Measurements from ENCODE around the gene NEDD9.

Gene NEDD9

DNA sequence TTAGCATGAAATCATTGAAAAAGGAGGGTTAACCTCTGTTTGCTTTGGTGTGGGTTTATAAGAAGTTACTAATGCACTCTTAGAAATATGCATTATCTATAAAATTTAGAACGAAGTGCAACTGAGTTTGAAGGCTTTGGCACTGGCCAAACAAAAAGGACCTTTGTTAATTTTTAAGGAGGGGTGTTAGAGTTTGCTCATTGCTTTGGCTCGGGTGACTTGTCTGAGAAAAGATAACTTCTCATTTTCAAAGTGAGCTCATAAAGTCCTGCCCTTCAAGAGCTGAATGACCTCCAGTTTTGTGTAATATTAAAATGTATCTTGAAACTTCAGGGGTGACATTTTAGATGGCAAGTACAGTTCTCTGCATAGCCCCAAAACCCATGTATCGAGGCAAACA is 25.9 kb downstream of the NEDD9 start:
- Histone ChIP-seq H3K4me1 (ENCODE audit: insufficient read depth, low read length) (peaks cover 45% of the 10 kb centered on the region), H3K4me3 (ENCODE audit: low read length) (no peak overlapping the region), H3K27me3 (ENCODE audit: insufficient read depth, low read length) (no peaks in the 10 kb centered on the region), H3K9me3 (ENCODE audit: insufficient read depth, low read depth, low read length) (no peaks in the 10 kb centered on the region), H3K9ac (ENCODE audit: low read depth, low read length) (no peak overlapping the region), H3K27ac (ENCODE audit: low read depth, low read length) (no peak overlapping the region), H3K36me3 (ENCODE audit: insufficient read depth, low read length) (peaks cover 13% of the 10 kb centered on the region; the same call in 1 of the 2 replicates)
- WGBS: 89% methylated on average over 2 of the region's 3 CpGs

DNA sequence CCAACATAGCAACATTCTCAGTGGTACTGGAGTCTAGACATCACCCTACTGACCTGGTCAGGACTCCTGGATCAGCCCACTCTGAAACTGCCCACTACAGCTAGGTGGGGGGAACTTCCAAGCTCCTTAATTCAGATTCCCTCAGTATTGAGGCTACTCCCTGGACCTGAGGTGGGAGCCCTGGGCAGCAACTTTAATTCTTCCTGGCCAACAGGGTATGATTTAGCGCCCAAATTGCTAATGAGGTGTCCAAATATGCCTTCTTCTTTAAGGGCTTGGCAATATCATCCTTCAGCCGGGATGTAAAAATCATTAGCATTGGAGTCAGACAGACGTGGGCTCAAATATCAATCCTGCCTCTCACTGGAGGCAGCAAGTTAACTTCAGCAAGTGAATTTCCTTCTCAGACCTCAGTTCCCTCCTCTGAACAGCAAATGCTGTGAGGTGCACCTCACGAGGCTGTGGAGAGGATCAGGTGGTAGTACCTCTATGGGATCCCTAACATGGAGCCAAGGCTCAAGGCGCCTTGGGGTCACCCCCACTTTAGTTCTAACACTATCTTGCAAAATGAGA is 27.6 kb downstream of the NEDD9 start:
- peaks cover 25% of the 10 kb centered on the region; the same call in 1 of the 2 replicates for H3K36me3 ChIP-seq (ENCODE audit: insufficient read depth, low read length)
- 93% methylated on average over 5 of the region's 5 CpGs for WGBS
- H3K4me1 ChIP-seq (ENCODE audit: insufficient read depth, low read length): peaks cover 30% of the 10 kb centered on the region
- no peak overlapping the region for H3K27ac ChIP-seq (ENCODE audit: low read depth, low read length)
- H3K9ac ChIP-seq (ENCODE audit: low read depth, low read length): no peak overlapping the region
- no peaks in the 10 kb centered on the region for H3K27me3 ChIP-seq (ENCODE audit: insufficient read depth, low read length)
- no peak overlapping the region for H3K4me3 ChIP-seq (ENCODE audit: low read length)
- H3K9me3 ChIP-seq (ENCODE audit: insufficient read depth, low read depth, low read length): no peaks in the 10 kb centered on the region

DNA sequence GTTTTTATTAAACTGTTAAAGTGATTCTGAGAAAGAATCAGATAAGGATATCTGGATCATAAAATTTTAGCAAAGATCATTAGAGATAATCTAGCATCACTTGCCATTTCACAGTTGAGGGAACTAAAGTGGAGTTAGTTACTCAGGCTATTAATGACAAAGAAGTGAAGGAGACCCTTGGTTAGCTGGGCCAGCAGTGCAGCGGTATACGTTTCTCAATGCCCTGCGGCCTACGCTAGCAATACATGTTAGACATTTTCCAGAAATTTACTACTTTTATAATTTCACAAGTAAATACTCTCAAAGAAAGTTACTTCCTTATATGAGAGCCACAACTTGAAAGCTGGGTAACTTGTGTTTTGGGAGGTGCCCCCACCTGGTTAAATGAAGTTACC is 28.5 kb downstream of the NEDD9 start:
- 97% methylated on average over 4 of the region's 4 CpGs for WGBS
- Histone ChIP-seq H3K4me1 (ENCODE audit: insufficient read depth, low read length) (peaks cover 29% of the 10 kb centered on the region), H3K4me3 (ENCODE audit: low read length) (no peak overlapping the region), H3K9ac (ENCODE audit: low read depth, low read length) (no peak overlapping the region), H3K36me3 (ENCODE audit: insufficient read depth, low read length) (peaks cover 23% of the 10 kb centered on the region; the same call in 1 of the 2 replicates), H3K9me3 (ENCODE audit: insufficient read depth, low read depth, low read length) (no peaks in the 10 kb centered on the region), H3K27ac (ENCODE audit: low read depth, low read length) (no peak overlapping the region), H3K27me3 (ENCODE audit: insufficient read depth, low read length) (no peaks in the 10 kb centered on the region)

DNA sequence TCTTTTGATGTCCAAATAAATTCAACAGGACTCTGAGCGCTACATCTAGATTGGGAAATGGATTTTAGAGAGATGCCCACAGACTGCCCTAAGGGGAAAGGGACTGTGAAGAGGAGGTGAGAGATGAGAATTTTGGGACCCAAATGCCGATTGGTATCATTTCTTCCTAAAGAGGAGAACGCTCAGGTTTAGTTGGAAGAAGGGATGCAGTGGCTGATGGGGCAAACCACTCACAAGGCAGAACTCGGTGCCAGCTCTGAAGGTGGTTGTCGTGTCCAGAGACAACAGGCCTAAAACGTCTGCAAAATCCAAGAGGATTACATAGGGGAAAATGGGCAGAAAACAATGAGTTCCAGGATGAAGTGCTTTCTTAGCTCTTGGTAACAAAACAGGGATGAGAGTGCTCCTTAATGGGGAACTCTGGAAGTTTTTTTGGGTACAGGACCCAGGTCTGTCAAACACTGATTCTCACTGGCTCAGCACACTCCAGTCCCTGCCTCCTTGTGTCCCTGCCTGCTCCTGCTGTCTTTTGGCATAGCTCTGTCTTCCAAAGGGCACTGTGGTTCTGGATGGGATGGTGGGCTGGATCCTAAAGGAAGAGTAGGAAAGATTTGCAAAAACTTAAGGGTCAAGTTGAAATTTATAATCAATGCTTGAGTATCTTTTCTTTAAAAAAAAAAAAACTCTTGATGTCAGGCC is 29.0 kb downstream of the NEDD9 start:
- H3K27ac ChIP-seq (ENCODE audit: low read depth, low read length): peak overlapping the region; percentile 28; the same call in 1 of the 2 replicates
- WGBS: 84% methylated on average over 6 of the region's 6 CpGs
- no peaks in the 10 kb centered on the region for H3K27me3 ChIP-seq (ENCODE audit: insufficient read depth, low read length)
- H3K36me3 ChIP-seq (ENCODE audit: insufficient read depth, low read length): peaks cover 25% of the 10 kb centered on the region; the same call in 1 of the 2 replicates
- peaks cover 27% of the 10 kb centered on the region for H3K4me1 ChIP-seq (ENCODE audit: insufficient read depth, low read length)
- H3K4me3 ChIP-seq (ENCODE audit: low read length): no peak overlapping the region
- H3K9ac ChIP-seq (ENCODE audit: low read depth, low read length): no peak overlapping the region
- no peaks in the 10 kb centered on the region for H3K9me3 ChIP-seq (ENCODE audit: insufficient read depth, low read depth, low read length)

DNA sequence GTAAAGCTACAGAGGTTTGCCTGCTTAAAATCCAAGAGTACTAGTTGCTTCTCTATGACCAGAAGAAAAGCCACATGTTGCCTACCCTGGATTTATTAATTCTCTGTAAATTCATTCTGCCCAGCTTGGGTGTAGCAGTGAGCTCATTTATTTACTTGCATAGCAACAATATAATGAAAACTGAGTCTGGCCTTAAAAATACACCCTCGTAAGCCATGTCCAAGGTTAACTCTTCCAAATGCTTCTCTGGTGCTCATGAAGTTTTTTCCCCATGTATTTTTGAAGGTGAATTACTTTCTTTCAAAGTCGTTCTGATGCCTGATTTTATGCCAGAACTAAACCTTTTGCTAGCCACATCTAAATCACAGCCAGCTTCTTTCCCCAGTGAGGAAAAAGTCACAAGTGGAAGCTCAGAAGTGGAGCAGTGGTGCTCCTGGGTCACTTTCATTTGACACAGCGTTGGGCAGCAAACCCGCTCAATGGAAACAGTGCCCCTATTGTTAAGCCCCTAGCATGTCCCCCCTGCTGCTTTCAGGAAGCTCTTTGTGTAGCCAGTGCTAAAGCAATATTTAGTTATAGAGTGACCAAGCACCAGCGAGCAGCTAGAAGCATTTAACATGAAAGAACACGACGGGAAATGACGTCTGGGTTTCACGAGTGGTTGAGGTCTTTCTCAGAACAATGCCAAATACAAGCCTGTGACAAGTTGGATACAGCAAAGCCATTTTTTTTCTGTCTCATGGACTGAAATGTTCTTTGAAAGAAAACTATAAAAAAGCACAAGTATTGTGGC is 29.8 kb downstream of the NEDD9 start:
- Histone ChIP-seq H3K4me1 (ENCODE audit: insufficient read depth, low read length) (peaks cover 28% of the 10 kb centered on the region), H3K27ac (ENCODE audit: low read depth, low read length) (peak overlapping the region; percentile 28; the same call in 1 of the 2 replicates)

DNA sequence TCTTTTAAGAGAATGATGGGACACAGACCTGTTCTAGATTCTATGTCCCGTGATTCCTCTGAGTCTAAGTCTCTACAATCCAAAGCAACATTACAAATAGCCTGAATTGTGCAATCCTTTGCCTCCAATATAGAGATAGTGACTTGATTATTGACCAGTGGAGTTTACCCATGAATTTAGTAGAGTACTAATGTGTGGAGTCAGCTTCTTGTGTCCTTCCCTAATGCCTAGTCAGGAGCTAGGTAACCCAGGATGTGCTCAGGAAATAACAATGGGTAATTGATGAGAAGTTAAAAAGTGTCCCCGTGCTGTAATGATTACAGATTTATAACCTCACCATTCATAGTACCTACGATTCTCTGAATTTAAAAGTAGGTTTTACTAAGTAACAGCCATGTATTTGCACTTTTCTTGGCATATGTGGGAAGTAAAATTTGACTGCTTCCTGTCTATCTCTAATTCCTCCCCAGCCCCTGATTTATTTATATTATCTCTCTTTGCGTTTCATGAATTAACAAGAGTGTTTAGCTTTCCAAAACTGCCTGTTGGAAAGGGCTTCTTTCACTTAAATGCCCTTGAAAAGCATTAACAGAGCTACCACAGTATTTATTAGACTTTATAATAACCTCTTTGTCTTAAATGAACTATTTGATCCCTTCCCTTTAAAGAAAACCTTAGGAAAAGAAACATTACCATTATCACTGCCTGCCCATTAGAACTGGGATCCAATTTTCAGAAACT is 30.5 kb downstream of the NEDD9 start:
- peak overlapping the region; percentile 6; the same call in 1 of the 2 replicates for H3K9ac ChIP-seq (ENCODE audit: low read depth, low read length)
- no peaks in the 10 kb centered on the region for H3K9me3 ChIP-seq (ENCODE audit: insufficient read depth, low read depth, low read length)
- 100% methylated on average over 1 of the region's 4 CpGs for WGBS
- peaks cover 22% of the 10 kb centered on the region; the same call in 1 of the 2 replicates for H3K36me3 ChIP-seq (ENCODE audit: insufficient read depth, low read length)
- H3K4me3 ChIP-seq (ENCODE audit: low read length): no peak overlapping the region
- H3K4me1 ChIP-seq (ENCODE audit: insufficient read depth, low read length): peaks cover 36% of the 10 kb centered on the region
- 0 out of 2 replicates have a peak overlapping the region, but pooled peaks have one; percentile 10 for H3K27ac ChIP-seq (ENCODE audit: low read depth, low read length)
- no peaks in the 10 kb centered on the region for H3K27me3 ChIP-seq (ENCODE audit: insufficient read depth, low read length)

More for the DNA sequence above, 29.8 kb downstream of the NEDD9 start:
- H3K9ac ChIP-seq (ENCODE audit: low read depth, low read length): peak overlapping the region; percentile 6; the same call in 1 of the 2 replicates
- peaks cover 22% of the 10 kb centered on the region; the same call in 1 of the 2 replicates for H3K36me3 ChIP-seq (ENCODE audit: insufficient read depth, low read length)
- no peaks in the 10 kb centered on the region for H3K27me3 ChIP-seq (ENCODE audit: insufficient read depth, low read length)
- H3K9me3 ChIP-seq (ENCODE audit: insufficient read depth, low read depth, low read length): no peaks in the 10 kb centered on the region
- 24% methylated on average over 9 of the region's 9 CpGs for WGBS
- no peak overlapping the region for H3K4me3 ChIP-seq (ENCODE audit: low read length)

DNA sequence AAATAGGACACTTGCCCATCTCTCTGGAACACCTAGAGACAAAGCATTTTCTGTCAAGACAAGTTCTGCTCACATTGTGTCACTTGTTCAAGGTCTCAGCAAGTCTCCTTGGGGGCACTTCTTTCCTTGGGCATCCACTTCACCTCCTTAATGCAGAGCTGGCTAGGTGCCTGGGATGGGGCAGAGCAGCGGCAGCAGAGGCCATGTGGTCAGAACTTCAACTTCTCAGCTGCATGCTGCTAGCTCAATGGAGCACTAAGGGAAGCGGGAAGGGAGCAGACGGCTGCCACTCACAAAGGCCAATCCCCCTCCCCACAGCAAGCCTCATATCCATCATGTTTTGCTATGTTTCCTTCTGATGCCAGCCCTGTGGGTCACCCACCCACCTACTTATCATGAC is 31.5 kb downstream of the NEDD9 start:
- Histone ChIP-seq H3K9me3 (ENCODE audit: insufficient read depth, low read depth, low read length) (no peaks in the 10 kb centered on the region), H3K9ac (ENCODE audit: low read depth, low read length) (no peak overlapping the region), H3K36me3 (ENCODE audit: insufficient read depth, low read length) (peaks cover 22% of the 10 kb centered on the region; the same call in 1 of the 2 replicates), H3K4me3 (ENCODE audit: low read length) (no peak overlapping the region), H3K27ac (ENCODE audit: low read depth, low read length) (no peak overlapping the region), H3K27me3 (ENCODE audit: insufficient read depth, low read length) (no peaks in the 10 kb centered on the region), H3K4me1 (ENCODE audit: insufficient read depth, low read length) (peaks cover 43% of the 10 kb centered on the region)
- 63% methylated on average over 3 of the region's 3 CpGs for WGBS

DNA sequence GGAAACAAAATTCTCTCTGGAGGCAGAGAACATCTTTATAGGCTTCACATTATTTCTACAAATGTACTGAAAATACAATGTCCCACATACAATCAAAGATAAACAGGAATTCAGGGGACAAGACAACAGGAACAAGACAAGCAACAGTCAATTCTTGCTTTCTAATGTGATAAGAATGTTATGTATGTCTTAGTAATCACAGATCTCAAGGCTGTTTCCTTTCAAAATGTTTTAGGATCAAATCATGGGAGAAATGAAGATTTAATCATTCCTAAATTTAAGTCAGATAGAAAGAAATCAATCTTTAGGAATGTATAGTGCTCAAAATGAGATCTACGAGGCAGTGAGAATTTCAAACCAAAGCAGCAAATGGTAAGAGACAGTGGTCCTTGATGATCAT is 32.1 kb downstream of the NEDD9 start:
- no peak overlapping the region for H3K4me3 ChIP-seq (ENCODE audit: low read length)
- H3K9ac ChIP-seq (ENCODE audit: low read depth, low read length): no peak overlapping the region
- 98% methylated on average over 1 of the region's 1 CpG for WGBS
- peaks cover 22% of the 10 kb centered on the region; the same call in 1 of the 2 replicates for H3K36me3 ChIP-seq (ENCODE audit: insufficient read depth, low read length)
- no peak overlapping the region for H3K27ac ChIP-seq (ENCODE audit: low read depth, low read length)
- peaks cover 46% of the 10 kb centered on the region for H3K4me1 ChIP-seq (ENCODE audit: insufficient read depth, low read length)
- H3K27me3 ChIP-seq (ENCODE audit: insufficient read depth, low read length): no peaks in the 10 kb centered on the region
- H3K9me3 ChIP-seq (ENCODE audit: insufficient read depth, low read depth, low read length): no peaks in the 10 kb centered on the region

DNA sequence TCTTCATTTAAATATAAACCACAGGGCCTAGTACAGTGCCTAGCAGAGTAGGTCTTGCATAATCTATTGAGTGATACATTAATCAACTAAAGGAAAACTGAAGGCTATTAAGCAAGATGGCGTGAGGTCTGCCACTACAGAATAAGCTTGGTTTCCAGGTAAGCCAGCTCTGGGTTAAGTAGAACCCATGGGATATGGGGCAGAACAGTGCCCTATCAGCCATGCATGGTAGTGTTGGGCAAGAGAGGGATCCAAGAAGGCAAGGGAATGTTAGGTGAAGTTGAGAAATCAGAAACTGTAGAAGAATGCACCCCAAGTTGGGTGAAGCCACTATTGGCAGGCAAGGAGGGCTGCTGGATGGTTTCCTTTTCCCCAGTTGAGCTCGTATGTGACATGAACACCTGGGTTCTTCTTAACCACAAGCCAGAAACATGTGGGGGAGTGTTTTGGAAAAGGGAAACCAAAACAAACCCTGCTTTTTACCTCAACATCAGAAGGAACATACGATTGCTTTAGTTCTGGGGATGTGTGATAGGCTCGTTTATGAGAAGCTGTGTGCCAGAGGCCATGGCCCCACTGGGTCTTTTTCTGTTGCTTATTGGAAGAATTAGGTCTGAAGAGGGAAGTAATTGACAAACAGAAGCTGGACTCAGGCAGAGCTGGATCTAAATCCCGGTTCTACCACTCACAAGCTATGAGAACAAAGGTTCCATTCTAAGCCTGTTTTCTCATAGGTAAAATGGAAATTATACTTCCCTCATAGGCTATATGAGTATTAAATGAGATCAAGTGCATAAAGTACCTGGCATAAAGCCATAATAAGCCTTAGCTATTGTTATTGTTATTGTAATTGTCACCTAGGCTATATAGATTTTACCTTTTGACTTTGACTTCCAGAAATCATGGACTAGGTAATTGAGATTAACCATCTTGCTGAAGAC is 33.5 kb downstream of the NEDD9 start:
- Histone ChIP-seq H3K36me3 (ENCODE audit: insufficient read depth, low read length) (peaks cover 22% of the 10 kb centered on the region; the same call in 1 of the 2 replicates), H3K9ac (ENCODE audit: low read depth, low read length) (no peak overlapping the region), H3K9me3 (ENCODE audit: insufficient read depth, low read depth, low read length) (no peaks in the 10 kb centered on the region), H3K27me3 (ENCODE audit: insufficient read depth, low read length) (no peaks in the 10 kb centered on the region), H3K4me3 (ENCODE audit: low read length) (no peak overlapping the region), H3K27ac (ENCODE audit: low read depth, low read length) (no peak overlapping the region), H3K4me1 (ENCODE audit: insufficient read depth, low read length) (peaks cover 59% of the 10 kb centered on the region)
- whole genome bisulfite sequencing: 98% methylated on average over 3 of the region's 5 CpGs

DNA sequence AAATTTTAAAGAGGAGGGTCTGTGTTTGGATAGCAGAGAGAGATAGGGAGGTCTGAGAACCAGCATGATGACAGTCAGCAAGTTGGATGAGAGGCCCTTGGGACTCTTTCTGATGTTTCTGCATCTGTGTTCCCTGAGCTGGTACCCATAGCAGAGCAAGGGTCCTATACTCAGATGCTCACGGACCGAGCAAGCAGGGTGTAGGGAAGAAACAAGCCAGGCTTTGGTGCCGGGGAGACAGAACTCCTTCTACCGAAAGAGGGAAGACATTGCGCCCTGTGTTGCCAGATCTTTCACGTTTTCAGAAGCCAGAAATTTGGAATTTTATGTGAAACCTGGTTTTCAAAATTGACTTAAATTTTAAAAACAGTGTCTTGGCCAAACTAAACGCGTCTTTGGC is 34.6 kb downstream of the NEDD9 start:
- WGBS: 94% methylated on average over 8 of the region's 8 CpGs

More for the DNA sequence above, 34.6 kb downstream of the NEDD9 start:
- H3K36me3 ChIP-seq (ENCODE audit: insufficient read depth, low read length): peaks cover 30% of the 10 kb centered on the region; the same call in 1 of the 2 replicates
- H3K27ac ChIP-seq (ENCODE audit: low read depth, low read length): no peak overlapping the region; the same call in 1 of the 2 replicates
- H3K27me3 ChIP-seq (ENCODE audit: insufficient read depth, low read length): no peaks in the 10 kb centered on the region
- no peak overlapping the region for H3K9ac ChIP-seq (ENCODE audit: low read depth, low read length)
- H3K9me3 ChIP-seq (ENCODE audit: insufficient read depth, low read depth, low read length): no peaks in the 10 kb centered on the region
- H3K4me1 ChIP-seq (ENCODE audit: insufficient read depth, low read length): peaks cover 48% of the 10 kb centered on the region
- H3K4me3 ChIP-seq (ENCODE audit: low read length): no peak overlapping the region

All from HUES64 (cell line).